Activated CD4-positive, alpha-beta T cell treated with anti-CD3 and anti-CD28 coated beads, Interleukin-2, amount 50 U/mL, for 48 hours (primary cell): ENCODE measurements around the gene INPP5F.
"Not testable (repeated sequence)": the region's sequence is repeated elsewhere in the genome, so short reads cannot be mapped to it uniquely, and the experiment has no call there.

ENCODE experiments used
- DNase-seq, 2 experiments: peaks; one replicate each; pipeline ENCODE4 v3.0.0-alpha.2; 2020

INPP5F gene

GRCh38 chr10:119706521-119707278 lies 19.1 kb upstream of the INPP5F start:
- no peak for DNase-seq

GRCh38 chr10:119707331-119707730 lies 18.5 kb upstream of the INPP5F start:
- peak; percentile 56 to 65 for DNase-seq

- DNase-seq: not testable (repeated sequence)
These were observed 14.9 kb upstream of the INPP5F start for GRCh38 chr10:119710935-119711334.

GRCh38 chr10:119713744-119714483 lies 11.9 kb upstream of the INPP5F start:
- no peak for DNase-seq

GRCh38 chr10:119714484-119714816 lies 11.4 kb upstream of the INPP5F start:
- DNase-seq: no peak

GRCh38 chr10:119715628-119716505 lies 10.0 kb upstream of the INPP5F start:
- no peak for DNase-seq

- no peak for DNase-seq
These were observed 2.7 kb upstream of the INPP5F start for GRCh38 chr10:119723161-119723560.

- DNase-seq: no peak
These were observed 2.2 kb upstream of the INPP5F start for GRCh38 chr10:119723624-119724023.

- no peak for DNase-seq
These were observed 995 bp upstream of the INPP5F start for GRCh38 chr10:119724593-119725516.

- no peak for DNase-seq
These were observed 378 bp upstream of the INPP5F start for GRCh38 chr10:119725517-119725827.

GRCh38 chr10:119726676-119727261 lies 919 bp downstream of the INPP5F start:
- no peak for DNase-seq

GRCh38 chr10:119728172-119728800 lies 2.4 kb downstream of the INPP5F start:
- DNase-seq: no peak

- DNase-seq: no peak
These were observed 8.8 kb downstream of the INPP5F start for GRCh38 chr10:119734396-119735332.

- no peak for DNase-seq
These were observed 9.6 kb downstream of the INPP5F start for GRCh38 chr10:119735451-119735850.

GRCh38 chr10:119736220-119736619 lies 10.4 kb downstream of the INPP5F start:
- no peak for DNase-seq

GRCh38 chr10:119737039-119737663 lies 11.3 kb downstream of the INPP5F start:
- DNase-seq: no peak

GRCh38 chr10:119737823-119738222 lies 12.0 kb downstream of the INPP5F start:
- peak in 1 of 2 experiments; percentile 17 for DNase-seq

GRCh38 chr10:119738962-119739361 lies 13.1 kb downstream of the INPP5F start:
- DNase-seq: no peak

GRCh38 chr10:119740096-119740495 lies 14.2 kb downstream of the INPP5F start:
- no peak for DNase-seq
